Measurements from ENCODE around the gene KRTAP19-6. TPM values are rescaled to one million over a fixed set of nuclear protein-coding genes. Genes with fewer than 3 reads are reported as not detected.

KRTAP19-6 gene
- total RNA-seq, 1 donor from 2014 or later = not detected

Other genes starting within 250 kb of the KRTAP19-6 start
- not detected for gene KRTAP26-1, start 221.5 kb downstream of the KRTAP19-6 start, total RNA-seq
- gene KRTAP27-1, start 204.2 kb downstream of the KRTAP19-6 start, total RNA-seq = not detected
- gene KRTAP23-1, start 193.3 kb downstream of the KRTAP19-6 start, total RNA-seq = not detected
- not detected for gene KRTAP13-2, start 169.6 kb downstream of the KRTAP19-6 start, total RNA-seq
- not detected for gene KRTAP13-1, start 145.8 kb downstream of the KRTAP19-6 start, total RNA-seq
- not detected for gene KRTAP13-3, start 115.9 kb downstream of the KRTAP19-6 start, total RNA-seq
- gene KRTAP13-4, start 111.6 kb downstream of the KRTAP19-6 start, total RNA-seq = not detected
- not detected for gene KRTAP15-1, start 101.6 kb downstream of the KRTAP19-6 start, total RNA-seq
- gene KRTAP19-1, start 61.5 kb downstream of the KRTAP19-6 start, total RNA-seq = not detected
- not detected for gene KRTAP19-2, start 54.4 kb downstream of the KRTAP19-6 start, total RNA-seq
- gene KRTAP19-3, start 49.9 kb downstream of the KRTAP19-6 start, total RNA-seq = not detected
- gene KRTAP19-4, start 44.7 kb downstream of the KRTAP19-6 start, total RNA-seq = not detected
- not detected for gene KRTAP19-5, start 39.7 kb downstream of the KRTAP19-6 start, total RNA-seq
- gene KRTAP19-7, start 19.4 kb upstream of the KRTAP19-6 start, total RNA-seq = not detected
- gene KRTAP22-2, start 48.5 kb upstream of the KRTAP19-6 start, total RNA-seq = not detected
- gene KRTAP6-3, start 50.6 kb upstream of the KRTAP19-6 start, total RNA-seq = not detected
- not detected for gene KRTAP6-2, start 57.0 kb upstream of the KRTAP19-6 start, total RNA-seq
- gene KRTAP22-1, start 59.2 kb upstream of the KRTAP19-6 start, total RNA-seq = not detected
- gene KRTAP6-1, start 72.1 kb upstream of the KRTAP19-6 start, total RNA-seq = not detected
- gene KRTAP20-1, start 74.6 kb upstream of the KRTAP19-6 start, total RNA-seq = not detected
- gene KRTAP20-4, start 78.8 kb upstream of the KRTAP19-6 start, total RNA-seq = not detected
- gene KRTAP20-2, start 93.3 kb upstream of the KRTAP19-6 start, total RNA-seq = not detected
- gene KRTAP20-3, start 101.0 kb upstream of the KRTAP19-6 start, total RNA-seq = not detected
- not detected for gene KRTAP21-3, start 176.9 kb upstream of the KRTAP19-6 start, total RNA-seq
- gene KRTAP21-2, start 205.4 kb upstream of the KRTAP19-6 start, total RNA-seq = not detected
- gene KRTAP21-1, start 213.6 kb upstream of the KRTAP19-6 start, total RNA-seq = not detected